ENCODE data around the gene RNU6-9.
"Not testable (repeated sequence)": the region's sequence is repeated elsewhere in the genome, so short reads cannot be mapped to it uniquely, and the experiment has no call there.

Gene RNU6-9

DNA sequence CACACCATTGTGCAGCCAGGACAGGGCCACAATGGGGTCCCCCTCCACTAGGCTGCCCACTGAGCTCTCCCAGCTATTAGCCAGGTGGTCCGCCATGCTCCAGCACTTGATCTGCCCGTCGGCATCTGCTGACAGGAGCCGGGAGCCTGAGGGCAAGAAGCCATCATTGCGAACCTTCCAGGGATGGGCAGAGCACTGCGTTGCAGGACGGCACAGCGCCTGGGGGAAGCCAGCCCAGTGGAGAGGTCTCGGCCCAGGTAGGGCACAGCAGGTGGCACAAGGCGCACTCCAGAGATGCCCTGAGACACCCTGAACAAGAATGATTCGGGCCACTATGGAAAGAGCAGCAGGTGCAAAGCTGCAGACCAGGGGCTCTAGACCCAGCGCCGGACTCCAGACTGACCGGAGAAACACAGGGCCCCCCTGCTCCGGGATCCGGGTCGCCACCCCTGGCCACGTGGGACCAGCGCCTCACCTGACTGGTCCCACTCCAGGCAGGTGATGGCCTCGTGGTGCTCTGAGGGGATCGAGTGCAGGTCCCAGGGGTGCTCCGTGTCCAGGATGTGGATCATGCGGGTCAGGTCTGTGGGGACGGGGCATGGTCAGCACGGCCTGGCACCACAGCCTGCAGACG is 3.5 kb upstream of the RNU6-9 start:
- intact Hi-C loops (cut with DNase I) = loop anchor here (5.0 kb wide), 1 partner anchor 92 kb away; the partner anchor contains the start of gene PTBP1
- DNase-seq = no peak

DNA sequence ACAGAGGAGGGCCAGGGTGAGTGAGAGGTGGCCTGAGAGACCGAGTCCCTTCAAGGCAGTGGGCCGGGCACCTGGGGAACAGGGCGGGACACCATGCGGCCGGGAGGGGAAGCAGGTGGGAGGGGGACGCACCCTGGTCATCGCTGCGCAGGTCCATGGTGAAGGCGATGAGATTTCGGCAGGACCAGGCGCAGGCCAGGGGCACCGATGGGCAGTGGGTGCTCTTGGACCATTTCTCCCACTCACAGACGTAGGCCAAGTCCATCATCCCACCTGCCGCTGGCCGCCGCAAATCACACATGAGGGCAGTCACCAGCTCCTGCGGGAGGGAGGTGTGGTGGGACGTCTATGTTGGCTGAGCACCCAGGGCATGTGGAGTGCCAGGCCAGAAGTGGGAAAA is 2.5 kb upstream of the RNU6-9 start:
- intact Hi-C loops (cut with DNase I) = loop anchor here (5.0 kb wide), 1 partner anchor 94 kb away; the partner anchor contains the start of gene PTBP1
- DNase-seq = no peak

DNA sequence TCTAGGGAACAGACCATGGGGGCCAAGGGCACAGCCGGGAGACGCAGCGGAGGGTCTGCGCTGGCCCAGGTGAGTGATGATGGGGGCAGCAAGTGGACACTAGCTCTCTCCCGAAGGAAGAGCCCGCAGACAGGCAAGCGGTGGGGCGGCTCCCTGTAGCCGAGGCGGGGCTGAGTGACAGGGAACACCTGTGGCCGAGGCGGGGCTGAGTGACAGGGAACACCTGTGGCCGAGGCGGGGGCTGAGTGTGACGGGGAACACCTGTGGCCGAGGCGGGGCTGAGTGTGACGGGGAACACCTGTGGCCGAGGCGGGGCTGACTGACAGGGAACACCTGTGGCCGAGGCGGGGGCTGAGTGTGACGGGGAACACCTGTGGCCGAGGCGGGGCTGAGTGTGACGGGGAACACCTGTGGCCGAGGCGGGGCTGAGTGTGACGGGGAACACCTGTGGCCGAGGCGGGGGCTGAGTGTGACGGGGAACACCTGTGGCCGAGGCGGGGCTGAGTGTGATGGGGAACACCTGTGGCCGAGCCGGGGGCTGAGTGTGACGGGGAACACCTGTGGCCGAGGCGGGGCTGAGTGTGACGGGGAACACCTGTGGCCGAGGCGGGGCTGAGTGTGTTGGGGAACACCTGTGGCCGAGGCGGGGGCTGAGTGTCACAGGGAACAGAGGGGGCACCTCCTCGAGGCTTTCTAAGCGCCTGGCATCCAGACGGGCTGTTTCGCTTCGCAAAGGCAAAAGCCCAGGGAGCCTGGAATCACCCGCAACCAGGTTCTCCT is 1.7 kb upstream of the RNU6-9 start:
- not testable (repeated sequence) for DNase-seq
- intact Hi-C loops (cut with DNase I) = loop anchor here (5.0 kb wide), 1 partner anchor 94 kb away; the partner anchor contains the start of gene PTBP1

DNA sequence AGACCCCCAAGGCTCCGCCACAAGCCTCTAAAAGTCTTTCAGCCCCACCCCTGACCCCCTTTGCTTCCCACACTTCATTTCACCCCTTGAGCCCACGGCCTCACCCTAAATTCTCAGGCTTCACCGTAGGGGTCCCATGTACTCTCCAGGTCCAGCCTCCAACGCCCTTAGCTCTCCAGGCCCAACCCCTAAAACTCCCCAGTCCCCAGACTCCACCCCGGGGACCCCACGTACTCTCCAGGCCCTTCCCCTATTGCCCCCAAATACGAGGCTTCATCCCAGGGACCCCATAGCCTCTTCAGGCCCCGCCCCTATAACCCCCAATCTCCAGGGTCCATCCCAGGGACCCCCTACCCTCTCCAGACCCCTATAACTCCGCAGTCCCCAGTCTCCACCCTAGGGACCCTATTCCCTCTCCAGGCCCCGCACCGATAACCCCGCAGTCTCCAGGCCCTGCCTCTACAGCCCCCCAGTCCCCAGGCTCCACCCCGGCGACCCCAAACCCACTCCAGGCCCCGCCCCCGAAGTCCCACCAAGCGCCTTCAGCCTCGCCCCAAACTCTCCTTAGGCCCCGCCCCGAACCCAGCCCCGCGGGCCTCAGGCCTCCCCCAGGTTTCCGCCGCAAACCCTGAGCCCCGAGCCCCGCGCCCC is 916 bp upstream of the RNU6-9 start:
- intact Hi-C loops (cut with DNase I) = loop anchor here (5.0 kb wide), 1 partner anchor 95 kb away; the partner anchor contains the start of gene PTBP1
- DNase-seq = no peak

DNA sequence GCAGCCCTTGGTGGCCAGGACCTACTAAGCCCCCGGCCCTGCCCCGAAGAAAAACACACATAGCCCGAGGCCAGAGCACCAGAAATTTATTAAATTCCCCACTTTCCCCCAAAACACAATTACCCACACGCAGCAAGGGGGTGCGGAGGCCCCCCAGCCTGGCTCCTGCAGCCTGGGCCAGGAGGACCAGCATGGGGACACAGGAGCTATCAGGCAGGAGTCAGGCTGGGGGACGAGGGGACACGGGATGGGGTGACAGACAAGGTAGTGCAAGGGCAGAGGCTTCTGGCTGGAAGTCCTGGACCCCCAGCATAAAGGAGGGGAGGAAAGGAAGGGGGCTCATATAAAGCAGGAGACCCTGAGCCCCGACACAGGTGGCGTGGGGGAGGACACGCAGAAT is 3.1 kb downstream of the RNU6-9 start:
- intact Hi-C loops (cut with DNase I) = no loop called here
- no peak for DNase-seq

DNA sequence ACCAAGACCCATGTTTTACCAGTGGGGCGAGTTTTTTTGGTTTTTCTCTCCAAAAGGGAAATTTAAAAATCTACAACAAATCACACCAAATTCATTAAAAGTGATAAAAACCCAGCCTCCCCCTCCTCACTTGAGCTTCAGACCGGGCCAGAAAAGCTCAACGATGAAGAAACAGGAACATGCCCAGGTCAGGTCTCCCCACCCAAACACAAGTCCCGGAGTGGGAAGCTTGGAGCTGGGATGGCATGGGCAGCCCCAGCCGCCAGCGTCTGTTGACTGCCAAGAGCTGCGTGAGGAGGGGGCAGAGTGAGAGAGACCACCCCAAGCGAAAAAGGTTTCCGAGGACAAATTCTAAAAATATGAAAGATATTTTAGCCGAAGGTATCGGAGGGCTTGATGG is 3.7 kb downstream of the RNU6-9 start:
- intact Hi-C loops (cut with DNase I) = no loop called here
- DNase-seq = no peak

DNA sequence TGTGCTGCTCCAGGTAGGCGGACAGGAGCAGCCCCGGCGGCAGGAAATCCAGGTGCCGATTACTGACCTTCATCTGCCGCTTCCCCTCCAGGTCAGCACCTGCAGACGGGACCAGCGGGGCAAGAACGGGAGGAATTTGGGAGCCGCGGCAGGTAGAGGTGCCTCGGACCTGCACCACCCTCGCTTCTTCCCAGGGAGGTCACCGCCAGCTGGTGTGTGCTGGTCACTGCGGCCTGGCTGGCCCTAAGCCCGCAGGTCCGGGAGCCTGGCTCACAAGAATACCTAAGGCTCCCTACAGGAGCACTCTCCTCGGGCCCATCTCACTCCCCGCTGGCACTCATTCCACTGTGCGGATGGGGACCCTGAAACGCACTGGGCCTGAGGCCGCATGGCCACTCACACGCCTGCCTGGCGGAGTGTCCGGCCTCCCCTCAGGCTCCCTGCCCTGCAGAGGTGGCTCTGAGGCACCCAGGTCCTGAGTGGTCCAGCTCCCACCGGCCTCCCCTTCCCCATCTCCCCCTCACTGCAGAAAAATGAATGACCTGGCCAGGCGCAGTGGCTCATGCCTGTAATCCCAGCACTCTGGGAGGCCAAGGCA is 4.3 kb downstream of the RNU6-9 start:
- DNase-seq = no peak

DNA sequence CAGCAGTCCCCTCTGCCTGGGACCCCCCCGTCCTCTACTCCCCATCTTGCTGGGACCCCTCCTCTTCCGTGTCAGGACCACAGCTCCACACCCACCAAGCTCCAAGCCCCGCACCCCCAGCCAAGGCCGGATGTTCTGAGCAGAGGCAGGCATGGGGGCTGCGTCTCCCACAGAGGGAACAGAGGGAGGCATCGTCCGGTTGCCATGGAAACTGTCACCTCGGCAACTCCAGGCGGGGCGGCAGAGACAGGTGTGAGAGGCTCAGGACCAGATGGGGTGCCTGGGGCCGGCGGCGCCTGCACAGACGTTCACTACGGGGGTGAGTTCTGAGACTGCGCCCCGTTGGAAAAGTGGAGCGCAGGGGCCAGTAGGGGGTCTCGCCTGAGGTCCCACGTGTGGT is 5.4 kb downstream of the RNU6-9 start:
- intact Hi-C loops (cut with DNase I) = no loop called here
- DNase-seq = peak; percentile 70 to 97 (median 89)

More for the DNA sequence above, 4.3 kb downstream of the RNU6-9 start:
- intact Hi-C loops (cut with DNase I) = no loop called here

DNA sequence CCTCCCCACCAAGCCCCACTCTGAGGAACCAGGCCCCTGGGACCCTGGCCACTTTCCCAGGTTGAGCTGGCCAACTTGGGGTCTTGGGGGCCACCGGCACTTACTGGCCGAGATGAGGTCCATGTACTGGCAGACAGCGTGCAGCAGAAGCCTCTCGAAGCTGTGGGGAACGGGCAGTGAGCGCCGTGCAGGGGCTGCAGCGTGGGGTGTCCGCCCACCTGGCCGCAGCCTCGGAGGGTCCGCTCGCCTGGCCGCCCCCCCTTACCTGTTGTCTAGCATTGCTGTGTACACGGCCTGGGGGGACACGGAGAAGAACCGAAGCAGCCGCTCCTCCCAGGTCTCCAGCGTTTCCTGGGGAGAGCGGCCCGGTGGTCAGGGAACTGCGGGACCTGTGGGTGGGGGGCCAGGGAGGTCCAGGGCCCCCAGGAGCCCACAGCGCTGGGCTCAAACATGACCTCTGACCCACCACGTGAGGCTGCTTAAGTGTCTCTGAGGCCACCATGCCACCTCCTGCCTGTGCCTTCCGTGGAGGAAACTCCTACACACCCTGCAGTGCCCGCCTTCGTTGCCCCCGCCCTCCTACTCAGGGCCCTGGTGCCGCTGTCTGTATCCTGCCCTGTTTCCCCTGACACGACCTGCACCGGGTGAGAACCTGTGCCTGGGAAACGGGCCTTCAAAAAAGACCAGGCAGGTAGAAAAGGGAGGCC is 6.2 kb downstream of the RNU6-9 start:
- peak in 15 of 42 donors; percentile 29 to 71 (median 44) for DNase-seq

DNA sequence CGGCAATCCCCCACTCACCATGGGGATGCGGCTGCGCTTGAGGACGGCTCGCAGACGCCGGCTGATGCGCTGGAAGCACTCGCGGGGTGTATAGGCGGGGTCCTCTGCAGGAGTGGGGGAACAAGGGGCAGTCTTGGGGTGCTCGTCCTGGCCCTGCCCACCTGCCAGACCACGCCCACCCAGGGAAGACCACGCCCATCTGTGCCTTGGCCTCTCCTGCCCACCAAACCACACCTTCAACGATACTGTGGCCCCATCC is 6.7 kb downstream of the RNU6-9 start:
- intact Hi-C loops (cut with DNase I) = no loop called here
- no peak for DNase-seq

More for the DNA sequence above, 6.2 kb downstream of the RNU6-9 start:
- intact Hi-C loops (cut with DNase I) = no loop called here

DNA sequence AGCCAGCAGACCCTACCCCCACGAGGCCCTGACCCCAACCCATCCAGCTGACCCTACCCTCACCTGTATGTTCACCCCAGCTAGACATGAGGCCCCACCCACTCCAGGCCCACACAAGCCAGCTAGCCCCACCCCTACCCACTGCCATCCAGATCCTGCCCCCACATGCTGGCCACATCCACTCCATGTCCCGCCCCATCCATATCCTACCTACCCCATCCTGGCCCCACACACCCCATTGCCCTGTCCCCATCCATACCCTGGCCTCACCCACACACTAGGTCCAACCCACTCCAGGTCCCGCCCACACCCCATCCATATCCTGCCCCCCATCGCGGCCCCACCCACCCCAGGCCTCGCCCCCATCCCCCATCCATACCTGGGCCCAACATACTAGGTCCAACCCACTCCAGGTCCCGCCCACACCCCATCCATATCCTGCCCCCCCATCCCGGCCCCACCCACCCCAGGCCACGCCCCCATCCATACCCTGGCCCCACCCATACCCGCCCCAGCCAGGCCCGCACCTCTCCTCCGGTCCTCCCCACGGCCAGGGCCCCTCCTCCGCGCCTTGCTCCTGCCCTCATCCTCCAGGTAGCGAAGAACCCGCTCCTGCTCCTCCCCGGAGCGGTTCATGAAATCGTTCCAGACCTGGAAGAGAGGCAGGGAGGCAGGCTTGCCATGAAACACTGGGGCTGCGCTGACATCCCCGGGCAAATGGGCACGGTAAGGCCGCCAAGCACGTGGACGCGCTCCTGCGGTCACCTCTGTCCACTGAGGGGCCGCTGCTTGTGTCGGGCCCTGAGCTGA is 7.2 kb downstream of the RNU6-9 start:
- DNase-seq = peak in 20 of 42 donors; percentile 28 to 74 (median 52)
- intact Hi-C loops (cut with DNase I) = no loop called here

DNA sequence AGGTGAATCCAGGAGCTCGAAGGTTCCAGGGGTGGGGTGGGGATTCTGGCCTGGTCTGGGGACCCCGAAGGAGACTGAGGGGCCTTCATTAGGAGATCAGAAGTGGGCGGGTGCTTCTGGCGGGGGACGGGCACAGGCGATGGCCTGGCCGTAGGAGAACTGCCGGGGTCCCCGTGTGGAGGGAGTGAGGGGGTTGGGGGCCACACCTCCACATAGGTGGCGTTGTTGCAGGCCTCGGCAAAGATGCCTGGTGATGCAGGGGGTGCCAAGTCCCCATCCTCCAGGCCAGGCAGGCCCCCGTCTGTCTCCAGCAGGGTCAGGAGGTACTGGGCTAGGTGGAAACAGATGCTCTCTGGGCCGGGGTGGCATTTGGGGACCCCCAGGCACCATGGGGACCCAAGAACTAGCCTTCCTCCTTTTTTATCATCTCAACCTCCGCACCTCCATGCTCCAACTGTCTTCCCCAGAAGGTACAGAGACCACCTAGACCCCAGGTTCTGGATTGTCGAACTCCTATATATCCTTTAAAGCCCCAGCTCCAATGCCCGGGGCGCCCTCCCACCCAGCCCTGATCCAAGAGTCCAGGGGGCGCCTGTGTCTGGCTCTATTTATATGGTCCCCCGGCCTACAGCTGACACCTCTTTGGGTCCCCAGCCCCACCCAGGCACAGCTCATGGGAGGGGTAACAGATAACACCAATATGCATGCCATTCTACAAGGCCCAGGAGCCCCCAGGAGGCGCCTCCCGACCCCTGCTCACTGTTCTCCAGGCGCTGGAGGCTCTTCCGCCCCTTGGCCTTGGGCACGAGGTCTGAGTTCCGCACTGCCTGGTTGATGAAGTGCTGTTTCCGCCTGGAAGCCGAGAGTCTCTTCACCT is 8.2 kb downstream of the RNU6-9 start:
- no peak for DNase-seq
- intact Hi-C loops (cut with DNase I) = no loop called here

DNA sequence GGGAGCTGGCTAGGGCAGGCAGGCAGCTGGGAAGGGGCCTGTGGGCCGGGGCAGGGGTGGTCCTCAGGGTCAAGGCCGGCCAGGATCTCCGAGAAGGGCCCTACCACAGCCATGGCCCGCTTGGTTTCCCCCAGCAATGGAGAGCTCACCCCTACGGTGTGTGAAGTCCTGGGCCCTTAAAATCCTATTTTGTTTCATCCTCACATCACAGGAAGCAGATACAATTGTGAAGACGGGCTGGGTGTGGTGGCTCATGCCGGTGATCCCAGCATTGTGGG is 8.7 kb downstream of the RNU6-9 start:
- intact Hi-C loops (cut with DNase I) = no loop called here
- no peak for DNase-seq

DNA sequence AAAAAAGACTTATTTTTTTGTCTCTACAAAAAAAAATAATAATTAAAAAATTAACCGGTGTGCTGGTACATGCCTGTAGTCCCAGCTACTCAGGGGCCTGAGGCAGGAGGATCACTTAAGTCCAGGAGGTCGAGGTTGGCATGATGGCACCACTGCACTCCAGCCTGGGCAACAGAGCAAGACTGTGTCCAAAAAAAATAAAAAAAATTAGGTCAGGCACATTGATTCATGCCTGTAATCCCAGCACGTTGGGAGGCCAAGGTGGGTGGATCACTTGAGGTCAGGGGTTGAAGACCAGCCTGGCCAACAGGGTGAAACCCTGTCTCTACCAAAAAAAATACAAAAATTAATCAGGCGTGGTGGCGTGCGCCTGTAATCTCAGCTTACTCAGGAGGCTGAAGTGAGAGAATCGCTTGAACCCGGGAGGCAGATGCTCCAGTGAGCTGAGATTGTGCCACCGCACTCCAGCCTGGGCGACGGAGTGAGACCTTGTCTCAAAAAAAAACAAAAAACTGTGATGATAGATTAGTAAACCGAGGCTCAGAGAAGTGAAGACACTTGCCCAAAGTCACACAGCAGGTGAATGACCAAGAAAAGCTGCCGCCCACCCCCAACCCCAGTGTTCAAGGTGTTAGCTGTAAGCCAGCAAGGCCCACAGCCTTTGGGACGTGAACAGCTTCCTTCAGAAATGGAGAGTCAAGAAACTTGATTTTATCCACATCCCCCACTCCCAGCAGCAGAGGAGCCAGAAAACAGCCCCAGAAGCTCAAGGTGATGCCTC is 9.4 kb downstream of the RNU6-9 start:
- intact Hi-C loops (cut with DNase I) = no loop called here
- no peak for DNase-seq

DNA sequence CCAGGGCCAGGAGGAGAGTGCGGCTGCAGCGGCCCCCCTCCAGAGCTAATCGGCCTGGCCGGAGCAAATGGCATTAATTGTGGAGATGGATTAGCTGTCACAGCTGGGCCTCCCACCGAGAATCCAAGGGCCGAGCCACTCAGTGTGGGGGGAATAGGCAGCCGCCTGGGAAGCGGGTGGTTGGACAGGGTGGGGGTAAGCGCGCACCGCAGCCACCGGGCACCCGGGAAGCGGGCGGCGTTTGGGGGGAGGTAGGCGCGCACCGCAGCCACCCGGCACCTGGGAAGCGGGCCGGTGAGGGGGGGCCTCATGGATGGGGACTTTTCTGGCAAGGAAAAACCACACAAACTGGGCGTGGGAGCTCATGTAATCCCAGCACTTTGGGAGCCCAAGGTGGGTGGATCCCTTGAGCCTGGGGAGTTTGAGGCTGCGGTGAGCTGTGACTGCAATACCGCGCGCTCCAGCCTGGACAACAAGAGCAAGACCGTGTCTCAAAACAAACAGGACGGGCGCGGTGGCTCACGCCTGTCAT is 10.0 kb downstream of the RNU6-9 start:
- DNase-seq = peak in 4 of 42 donors; percentile 20 to 44 (median 38)
- intact Hi-C loops (cut with DNase I) = no loop called here

DNA sequence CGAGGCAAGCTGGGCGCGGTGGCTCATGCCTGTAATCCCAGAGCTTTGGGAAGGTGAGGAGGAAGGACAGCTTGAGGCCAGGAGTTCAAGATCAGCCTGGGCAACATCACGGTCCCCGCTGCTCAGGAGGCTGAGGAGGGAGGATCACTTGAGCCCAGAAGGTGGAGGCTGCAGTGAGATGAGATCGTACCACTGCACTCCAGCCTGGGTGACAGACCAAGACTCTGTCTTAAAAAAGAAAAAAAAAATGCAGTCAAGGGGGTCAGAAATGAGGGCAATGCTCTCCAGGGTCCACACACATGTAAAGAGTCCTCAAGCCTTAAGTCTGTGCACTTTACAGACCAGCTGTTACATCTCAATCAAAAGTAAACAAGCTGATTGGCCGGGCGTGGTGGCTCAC is 11.3 kb downstream of the RNU6-9 start:
- DNase-seq = no peak
- intact Hi-C loops (cut with DNase I) = no loop called here

DNA sequence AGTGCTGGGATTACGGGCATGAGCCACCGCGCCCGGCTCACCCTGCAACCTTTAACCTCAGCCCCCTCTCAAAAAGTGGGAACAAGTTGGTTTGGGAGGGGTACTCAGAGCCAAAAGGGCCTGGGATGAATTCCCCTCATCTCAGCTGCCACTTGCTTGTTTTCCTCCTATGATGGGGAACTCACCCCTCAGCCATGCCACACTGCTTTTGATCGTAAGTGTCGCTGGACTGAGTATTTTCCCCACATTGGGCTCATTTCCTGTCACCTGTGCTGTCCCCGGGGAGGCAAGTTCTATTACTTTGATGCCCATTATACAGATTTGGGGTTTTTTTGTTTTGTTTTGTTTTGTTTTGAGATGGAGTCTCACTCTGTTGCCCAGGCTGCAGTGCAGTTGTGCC is 13.2 kb downstream of the RNU6-9 start:
- intact Hi-C loops (cut with DNase I) = no loop called here
- no peak for DNase-seq

Measured in head of caudate nucleus (tissue), 42 donors.